Stimulated activated naive CD4-positive, alpha-beta T cell (primary cell): Measurements from ENCODE around the gene CASP1.

Experiments
- DNase-seq, 6 experiments: peaks; one replicate each; lab custom pipeline; 2025; lab: John Stamatoyannopoulos, UW

CASP1 gene

GRCh38 chr11:104984808-104985207 is 50.1 kb downstream of the CASP1 start:
- DNase-seq: no peak

GRCh38 chr11:104979839-104980238 is 55.1 kb downstream of the CASP1 start:
- no peak for DNase-seq
